Measurements from ENCODE around the gene KLHL26.

GRCh38 chr19:18659281-18660050 is 22.6 kb downstream of the KLHL26 start:
- TF ChIP-seq POLR2AphosphoS5 (IDR thresholded peaks at IDR 0.05) = no peak
- no peak for TF ChIP-seq MXI1 (conservative IDR thresholded peaks at IDR 0.05; ENCODE audit: poor library complexity, severe bottlenecking)
- TF ChIP-seq CTCF (IDR thresholded peaks at IDR 0.05; ENCODE audit: poor library complexity, severe bottlenecking) = no peak
- no peak for TF ChIP-seq EZH2 (IDR thresholded peaks at IDR 0.05; ENCODE audit: borderline replicate concordance, insufficient read depth, low read length, poor library complexity, severe bottlenecking)

Measured in neural cell (in vitro differentiated cells).